Esophagus squamous epithelium (tissue), 4 donors: ENCODE data around the gene C22orf15.

Source experiments
- CTCF ChIP-seq, 6 experiments: fragments of 450-650 bp in 4 of 6; fragments of 200-600 bp in 2 of 6; sonication (generic) in 2 of 6; IDR thresholded peaks; one replicate each; pipeline ENCODE4 v1.5.1; 2016 to 2019; ENCODE audit warnings: antibody characterized with exemption in 6 of 6, mild to moderate bottlenecking in 4 of 6, moderate library complexity in 4 of 6
- POLR2A ChIP-seq, 4 donors: fragments of 450-650 bp; IDR thresholded peaks; one replicate each; pipeline ENCODE4 v1.6.1; 2017; ENCODE audit warnings: antibody characterized with exemption in 4 of 4, mild to moderate bottlenecking in 4 of 4, moderate library complexity in 3 of 4

GRCh38 chr22:23763579-23763945, 772 bp downstream of the C22orf15 start:
- no peak for TF ChIP-seq POLR2A (IDR thresholded peaks at IDR 0.05)
- no peak for TF ChIP-seq CTCF (IDR thresholded peaks at IDR 0.05)
